ENCODE data around the gene TSPAN13.

Gene TSPAN13

DNA sequence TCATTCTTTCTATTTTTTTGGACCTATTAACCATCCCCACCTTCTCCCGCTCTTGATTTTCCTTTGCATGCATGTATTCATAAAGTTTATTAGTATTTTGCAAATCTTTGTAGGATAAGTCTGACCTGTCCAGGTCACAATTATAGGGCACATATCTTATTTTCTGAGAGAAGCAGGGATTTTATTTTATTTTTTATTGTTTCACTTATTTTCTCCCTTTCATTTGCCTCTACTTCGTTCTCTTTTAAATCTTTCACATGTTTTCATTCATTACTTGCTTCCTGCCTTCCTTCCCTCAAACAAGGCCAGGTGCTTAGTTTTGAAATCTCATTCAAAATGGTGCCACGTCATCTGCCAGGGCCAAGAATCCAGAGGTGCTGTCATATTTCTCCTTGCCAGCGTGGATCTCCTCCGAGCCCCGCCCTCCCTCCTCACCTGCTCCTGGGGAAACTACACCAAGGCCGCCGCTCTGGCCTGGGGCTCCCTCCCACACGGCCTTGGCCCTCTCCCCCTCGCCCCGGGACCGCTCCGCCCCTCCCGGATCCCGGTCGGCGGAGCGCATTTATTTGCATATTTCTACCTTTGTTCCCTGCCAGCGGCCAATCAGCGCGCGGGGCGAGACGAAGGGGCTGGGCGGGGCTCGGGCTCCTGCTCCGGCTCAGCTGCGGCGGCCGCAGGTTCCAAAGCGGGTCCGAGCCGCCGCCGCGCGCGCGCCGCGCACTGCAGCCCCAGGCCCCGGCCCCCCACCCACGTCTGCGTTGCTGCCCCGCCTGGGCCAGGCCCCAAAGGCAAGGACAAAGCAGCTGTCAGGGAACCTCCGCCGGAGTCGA, at the start of gene TSPAN13:
Gene TSPAN13 (plus strand): TSS at position 654 of the 830 bp plus-strand sequence. CDS start 213 bp downstream, outside the sequence.
- peak; percentile 47 for DNase-seq

GRCh38 chr7:16708511-16708910, 45.0 kb upstream of the TSPAN13 start:
- no peak for DNase-seq

DNA sequence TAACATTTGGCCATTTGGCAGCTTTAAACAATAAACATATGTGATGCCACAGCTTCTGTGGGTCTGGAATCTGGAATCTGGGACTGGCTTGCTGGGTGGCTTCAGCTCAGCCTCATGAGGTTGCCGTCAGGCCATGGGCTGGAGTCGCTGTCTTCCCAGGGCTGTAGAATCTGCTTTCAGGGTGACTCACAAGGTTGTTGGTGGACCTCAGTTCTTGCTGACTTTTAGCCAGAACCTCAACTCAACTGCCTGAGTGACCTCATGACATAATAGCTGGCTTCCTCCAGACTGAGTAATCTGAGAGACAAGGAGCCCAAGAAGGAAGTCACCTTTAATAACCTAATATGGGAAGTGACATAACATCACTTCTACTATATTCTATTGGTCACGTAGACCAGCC, 44.6 kb upstream of the TSPAN13 start:
- DNase-seq, result no peak

DNA sequence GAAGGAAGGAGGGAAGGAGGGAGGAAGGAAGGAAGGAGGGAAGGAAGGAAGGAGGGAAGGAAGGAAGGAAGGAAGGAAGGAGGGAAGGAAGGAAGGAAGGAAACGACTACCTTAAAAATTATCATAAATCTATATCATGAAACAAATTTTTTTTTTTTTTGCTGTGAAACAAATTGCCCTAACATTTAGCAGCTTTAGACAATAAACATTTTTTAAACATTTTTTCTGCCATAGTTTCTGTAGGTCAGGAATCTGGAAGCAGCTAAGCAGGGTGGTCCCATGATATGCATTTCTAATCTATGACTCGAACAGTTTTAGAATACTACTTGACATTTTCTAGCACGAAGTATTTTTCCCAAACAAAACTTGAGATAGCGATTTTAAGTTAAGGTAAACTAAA, 42.9 kb upstream of the TSPAN13 start:
- no peak for DNase-seq

GRCh38 chr7:16711730-16712129, 41.8 kb upstream of the TSPAN13 start:
- DNase-seq, result no peak

DNA sequence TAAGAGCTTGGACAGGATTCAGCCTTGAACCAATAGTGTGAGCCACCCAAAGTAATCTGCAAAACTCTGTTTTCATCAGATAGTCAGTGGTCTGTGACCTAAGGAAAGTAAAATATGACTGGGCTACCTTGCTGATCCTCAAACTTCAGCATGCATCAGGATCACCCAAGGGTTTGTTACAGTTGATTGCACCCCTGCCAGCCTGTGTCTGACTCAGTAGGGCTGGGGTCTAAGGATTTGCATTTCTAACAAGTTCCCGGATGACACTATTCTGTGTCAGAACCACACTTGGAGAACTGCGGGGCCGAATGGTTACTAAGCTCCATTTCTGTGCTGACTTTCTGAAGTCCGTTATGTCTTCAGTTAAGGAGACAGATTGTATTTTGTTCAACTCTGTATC, 40.6 kb upstream of the TSPAN13 start:
- DNase-seq, result no peak

GRCh38 chr7:16715928-16716327, 37.6 kb upstream of the TSPAN13 start:
- no peak for DNase-seq

DNA sequence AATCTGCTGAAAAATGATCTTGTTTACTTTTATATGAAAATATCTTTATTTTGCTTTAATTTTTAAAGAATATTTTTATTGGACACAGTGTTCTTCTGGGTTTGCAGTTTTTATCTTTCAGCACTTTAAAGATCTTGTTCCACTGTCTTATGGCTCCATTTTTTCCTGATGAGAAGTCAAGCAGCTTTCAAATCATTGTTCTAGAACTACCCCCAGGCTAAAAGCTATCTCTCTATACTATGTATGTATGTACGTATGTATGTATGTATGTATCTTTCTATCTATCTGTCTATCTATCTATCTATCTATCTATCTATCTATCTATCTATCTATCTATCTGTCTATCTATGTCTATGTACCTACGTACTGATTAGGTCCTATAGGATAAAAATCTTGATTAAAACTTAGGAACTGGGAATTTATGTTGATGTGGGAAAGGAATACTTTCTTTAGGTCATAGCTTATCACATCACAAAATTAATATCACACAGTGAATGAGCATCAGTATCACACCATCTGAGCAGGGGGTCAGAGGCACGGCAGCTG, 35.4 kb upstream of the TSPAN13 start:
- no peak for DNase-seq

GRCh38 chr7:16719699-16720098, 33.9 kb upstream of the TSPAN13 start:
- no peak for DNase-seq

GRCh38 chr7:16721541-16721940, 32.0 kb upstream of the TSPAN13 start:
- DNase-seq, result peak; percentile 8

GRCh38 chr7:16724344-16724743, 29.2 kb upstream of the TSPAN13 start:
- no peak for DNase-seq

DNA sequence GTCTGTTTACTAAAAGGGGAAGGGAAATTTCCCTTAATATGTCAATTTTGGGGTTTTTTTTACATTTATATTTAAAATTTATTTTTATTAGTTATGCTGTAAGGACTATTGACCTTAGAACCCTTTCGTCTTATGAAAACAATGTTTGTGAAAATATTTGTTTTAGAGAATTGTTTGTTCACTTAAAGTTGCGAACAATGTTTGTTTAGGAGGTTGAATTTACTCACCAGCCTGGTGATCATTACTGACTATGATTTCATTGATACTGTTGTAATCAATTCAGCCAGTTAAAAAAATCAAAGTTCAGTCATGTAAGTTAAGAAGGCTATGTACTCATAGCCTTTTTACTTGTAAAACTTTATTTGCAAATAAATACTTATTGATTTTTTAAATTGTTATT, 27.4 kb upstream of the TSPAN13 start:
- no peak for DNase-seq

DNA sequence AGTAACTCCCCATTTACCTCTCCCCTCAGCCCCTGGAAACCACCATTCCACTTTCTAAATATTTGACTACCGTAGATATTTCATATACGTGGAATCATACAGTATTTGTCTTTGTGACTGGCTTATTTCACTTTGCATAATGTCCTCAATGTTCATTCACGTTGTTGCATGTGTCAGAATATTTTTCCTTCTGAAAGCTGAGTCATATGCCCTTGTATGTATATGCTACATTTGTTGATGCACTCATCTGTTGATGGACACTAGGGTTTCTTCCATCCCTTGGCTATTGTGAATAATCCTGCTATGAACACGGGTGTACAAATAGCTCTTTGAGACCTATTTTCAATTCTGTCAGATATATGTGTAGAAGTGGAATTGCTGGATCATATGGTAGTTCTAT, 25.8 kb upstream of the TSPAN13 start:
- no peak for DNase-seq

GRCh38 chr7:16728811-16729210, 24.7 kb upstream of the TSPAN13 start:
- DNase-seq, result no peak

- no peak for DNase-seq
Observed at GRCh38 chr7:16729541-16729940, 24.0 kb upstream of the TSPAN13 start.

- no peak for DNase-seq
Observed at GRCh38 chr7:16730937-16731336, 22.6 kb upstream of the TSPAN13 start.

DNA sequence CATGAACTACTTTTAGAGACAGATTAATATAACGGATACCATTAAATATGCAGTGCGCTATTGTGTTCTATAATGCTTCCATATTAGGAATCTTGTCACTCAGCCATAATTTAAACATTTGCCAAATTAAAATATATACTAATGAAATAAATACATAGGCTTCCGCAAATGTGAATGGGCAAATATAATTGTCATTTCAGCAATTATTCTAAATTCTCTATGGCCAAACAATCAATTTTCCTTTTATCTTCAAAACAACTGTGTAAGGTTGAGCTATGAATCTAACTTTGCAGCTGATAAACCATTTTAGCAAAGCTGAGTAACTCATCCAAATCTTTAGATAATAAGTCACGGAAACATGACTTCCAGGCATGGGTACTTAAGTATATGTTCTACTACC, 20.7 kb upstream of the TSPAN13 start:
- DNase-seq, result no peak

DNA sequence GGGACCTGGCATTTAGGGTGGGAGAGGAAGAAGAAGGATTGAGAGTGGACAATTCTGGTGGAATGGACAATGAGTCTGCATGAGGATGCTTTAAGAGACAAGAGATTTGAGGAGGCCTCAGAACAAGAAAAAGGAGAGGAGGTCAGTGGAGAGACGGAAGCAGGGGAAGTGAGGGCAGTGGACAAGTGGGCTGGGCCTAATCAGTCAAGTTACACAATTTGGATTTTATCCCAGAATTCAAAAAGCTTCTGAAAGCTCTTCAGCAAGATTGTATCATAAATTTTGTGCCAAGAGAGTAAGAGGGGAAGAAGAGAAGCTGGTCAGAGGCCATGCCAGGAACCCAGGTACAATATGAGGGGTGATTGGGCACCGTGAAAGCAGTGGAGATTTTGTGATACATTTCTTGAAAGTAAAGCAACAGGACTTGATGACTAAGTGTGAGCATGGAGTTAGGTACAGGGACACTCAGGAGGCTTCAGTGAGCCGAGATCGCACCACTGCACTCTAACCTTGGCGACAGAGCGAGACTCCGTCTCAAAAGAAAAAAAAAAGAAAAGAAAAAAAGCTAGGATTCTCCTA, 19.3 kb upstream of the TSPAN13 start:
- no peak for DNase-seq

DNA sequence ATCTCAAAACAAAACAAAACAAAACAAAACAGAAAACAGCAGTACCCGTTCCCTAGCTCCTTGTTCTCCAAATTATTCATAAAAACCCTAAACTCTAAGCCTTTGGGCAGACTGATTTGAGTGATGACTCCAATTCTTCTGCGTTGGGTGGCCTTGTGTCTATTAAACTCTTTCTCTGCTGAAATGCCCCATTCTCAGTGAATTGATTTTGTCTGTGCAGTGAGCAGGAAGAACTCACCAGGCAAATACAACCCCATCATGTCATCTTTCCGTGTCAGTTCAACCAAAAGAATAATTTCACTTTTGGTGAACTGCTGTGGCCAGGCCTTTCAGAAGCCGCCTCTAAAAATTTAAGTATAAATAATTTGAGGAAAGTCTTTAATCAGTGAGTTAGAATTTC, 18.5 kb upstream of the TSPAN13 start:
- no peak for DNase-seq

DNA sequence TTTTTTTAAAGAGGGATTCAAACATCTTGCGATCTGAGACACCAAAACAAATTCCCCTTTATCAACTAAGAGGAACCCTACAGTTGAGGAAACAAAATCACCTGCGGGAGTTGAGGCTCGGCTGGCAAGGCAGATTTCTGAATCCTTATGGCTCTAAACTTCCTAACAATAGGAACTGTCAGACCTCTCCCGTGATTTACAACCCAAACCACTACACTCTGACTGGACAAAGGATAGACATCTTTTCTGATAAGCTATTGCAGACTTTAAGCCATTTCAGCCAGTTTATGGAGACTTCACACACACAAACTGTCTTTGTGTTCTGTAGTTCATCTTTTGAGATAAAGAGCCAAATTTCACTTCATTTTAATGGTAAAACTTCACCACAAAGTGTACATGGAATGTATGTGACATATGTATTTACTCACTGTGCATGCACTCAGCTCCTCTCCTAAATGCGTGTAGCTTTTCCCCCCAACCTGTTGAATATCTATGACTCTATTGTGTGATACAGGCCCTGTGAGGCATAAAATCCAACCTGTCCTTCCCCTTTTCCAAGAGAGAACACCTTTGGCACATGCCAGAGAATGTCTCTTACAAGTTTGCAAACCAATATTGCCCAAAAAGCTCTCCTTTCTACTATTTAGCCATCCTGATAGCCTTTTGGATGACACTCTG, 15.4 kb upstream of the TSPAN13 start:
- no peak for DNase-seq

GRCh38 chr7:16739863-16740622, 13.5 kb upstream of the TSPAN13 start:
- DNase-seq, result no peak

- DNase-seq, result no peak
Observed at GRCh38 chr7:16740623-16740953, 13.0 kb upstream of the TSPAN13 start.

DNA sequence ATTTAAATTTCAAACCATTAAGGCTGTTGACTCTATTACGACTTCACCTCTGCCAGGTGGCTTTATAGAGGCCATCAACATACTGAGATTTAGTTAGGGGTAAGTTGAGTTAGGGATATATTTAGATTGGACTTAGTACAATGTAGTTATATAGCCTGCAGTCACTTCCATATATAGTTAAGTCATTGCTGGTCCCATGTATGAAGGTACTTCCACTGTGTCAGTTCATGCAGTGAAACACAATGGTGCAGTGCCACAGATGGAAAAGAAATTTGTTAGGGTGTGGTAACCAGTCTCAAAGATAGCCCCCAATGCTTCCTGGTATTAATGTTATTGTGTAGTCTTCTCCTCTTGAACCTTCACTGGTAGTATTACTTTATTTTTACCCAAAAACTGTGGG, 12.6 kb upstream of the TSPAN13 start:
- DNase-seq, result no peak

All from stimulated activated CD4-positive, alpha-beta T cell treated with anti-CD3 and anti-CD28 coated beads, Interleukin-12 subunit alpha, Interleukin-12 subunit beta, amount 100 ng/mL, for 4 hours (primary cell).